SK-N-SH treated with all-trans-retinoic acid at 6 μM for 48 hours (cell line): ENCODE data around the gene DNAH8.

ENCODE experiments used
- ATAC-seq: fragments of 200-7000 bp; cut with Tn5 transposase; 3 replicates; pipeline ENCODE4 v1.9.1; 2020; ENCODE audit warnings: mild to moderate bottlenecking, moderate library complexity
- BACH2 ChIP-seq: fragments of 250-450 bp; sonication (Bioruptor Pico); IDR thresholded peaks from 2 replicates; pipeline ENCODE4 v1.9.0; 2021; ENCODE audit warnings: mild to moderate bottlenecking, borderline replicate concordance
- ESRRG ChIP-seq: fragments of 250-450 bp; sonication (Bioruptor Pico); IDR thresholded peaks from 2 replicates; pipeline ENCODE4 v1.6.1; 2021; ENCODE audit warnings: mild to moderate bottlenecking
- GLIS3 ChIP-seq: fragments of 250-450 bp; sonication (Bioruptor Pico); IDR thresholded peaks from 2 replicates; pipeline ENCODE4 v1.5.0; 2020; ENCODE audit warnings: mild to moderate bottlenecking, moderate library complexity
- ISL1 ChIP-seq: fragments of 250-450 bp; sonication (Bioruptor Pico); IDR thresholded peaks from 2 replicates; pipeline ENCODE4 v2.1.2; 2022; ENCODE audit warnings: mild to moderate bottlenecking, moderate library complexity
- PPARA ChIP-seq: fragments of 250-450 bp; sonication (Bioruptor Pico); IDR thresholded peaks from 2 replicates; pipeline ENCODE4 v1.5.0; 2020; ENCODE audit warnings: mild to moderate bottlenecking, borderline replicate concordance
- RARB ChIP-seq: fragments of 250-450 bp; sonication (Bioruptor Pico); IDR thresholded peaks from 2 replicates; pipeline ENCODE4 v1.8.0; 2021; ENCODE audit warnings: mild to moderate bottlenecking, moderate library complexity
- SNAI2 ChIP-seq: fragments of 250-450 bp; sonication (Bioruptor Pico); IDR thresholded peaks from 2 replicates; pipeline ENCODE4 v1.5.0; 2020; ENCODE audit warnings: mild to moderate bottlenecking, moderate library complexity
- TOX ChIP-seq: fragments of 250-450 bp; sonication (Bioruptor Pico); IDR thresholded peaks from 2 replicates; pipeline ENCODE4 v1.8.0; 2021; ENCODE audit warnings: mild to moderate bottlenecking, moderate library complexity, borderline replicate concordance
- ZC3H10 ChIP-seq: fragments of 250-450 bp; sonication (Bioruptor Pico); IDR thresholded peaks from 2 replicates; pipeline ENCODE4 v1.5.1; 2021; ENCODE audit warnings: mild to moderate bottlenecking, moderate library complexity
- ZFP3 ChIP-seq: fragments of 250-450 bp; sonication (Bioruptor Pico); IDR thresholded peaks from 2 replicates; pipeline ENCODE4 v1.5.0; 2020; ENCODE audit warnings: mild to moderate bottlenecking, moderate library complexity
- ZFP30 ChIP-seq: fragments of 450-650 bp; formaldehyde crosslinking; IDR thresholded peaks from 2 replicates; pipeline ENCODE4 v1.5.0; 2022; ENCODE audit warnings: mild to moderate bottlenecking, moderate library complexity
- ZNF565 ChIP-seq: fragments of 450-650 bp; formaldehyde crosslinking; conservative IDR thresholded peaks from 2 replicates; pipeline ENCODE4 v1.5.0; 2020; ENCODE audit warnings: low read depth, mild to moderate bottlenecking, moderate library complexity
- ZNF8 ChIP-seq: fragments of 450-650 bp; formaldehyde crosslinking; IDR thresholded peaks from 2 replicates; pipeline ENCODE4 v1.5.0; 2020; ENCODE audit warnings: mild to moderate bottlenecking, moderate library complexity
- TF ChIP-seq, protein P1 (sequence below): fragments of 250-450 bp; sonication (Bioruptor Pico); IDR thresholded peaks from 2 replicates; pipeline ENCODE4 v1.5.1; 2020; ENCODE audit warnings: low read depth, mild to moderate bottlenecking, moderate library complexity
- TF ChIP-seq, protein P2 (sequence below): fragments of 250-450 bp; sonication (Bioruptor Pico); IDR thresholded peaks from 2 replicates; pipeline ENCODE4 v1.5.0; 2020; ENCODE audit warnings: mild to moderate bottlenecking, moderate library complexity
- TF ChIP-seq, protein P3 (sequence below): fragments of 250-450 bp; sonication (Bioruptor Pico); IDR thresholded peaks from 2 replicates; pipeline ENCODE4 v1.5.1; 2021; ENCODE audit warnings: mild to moderate bottlenecking, moderate library complexity
- TF ChIP-seq, protein P4 (sequence below): fragments of 250-450 bp; sonication (Bioruptor Pico); IDR thresholded peaks from 2 replicates; pipeline ENCODE4 v1.8.0; 2020; ENCODE audit warnings: mild to moderate bottlenecking, moderate library complexity, borderline replicate concordance

DNAH8 gene

DNA sequence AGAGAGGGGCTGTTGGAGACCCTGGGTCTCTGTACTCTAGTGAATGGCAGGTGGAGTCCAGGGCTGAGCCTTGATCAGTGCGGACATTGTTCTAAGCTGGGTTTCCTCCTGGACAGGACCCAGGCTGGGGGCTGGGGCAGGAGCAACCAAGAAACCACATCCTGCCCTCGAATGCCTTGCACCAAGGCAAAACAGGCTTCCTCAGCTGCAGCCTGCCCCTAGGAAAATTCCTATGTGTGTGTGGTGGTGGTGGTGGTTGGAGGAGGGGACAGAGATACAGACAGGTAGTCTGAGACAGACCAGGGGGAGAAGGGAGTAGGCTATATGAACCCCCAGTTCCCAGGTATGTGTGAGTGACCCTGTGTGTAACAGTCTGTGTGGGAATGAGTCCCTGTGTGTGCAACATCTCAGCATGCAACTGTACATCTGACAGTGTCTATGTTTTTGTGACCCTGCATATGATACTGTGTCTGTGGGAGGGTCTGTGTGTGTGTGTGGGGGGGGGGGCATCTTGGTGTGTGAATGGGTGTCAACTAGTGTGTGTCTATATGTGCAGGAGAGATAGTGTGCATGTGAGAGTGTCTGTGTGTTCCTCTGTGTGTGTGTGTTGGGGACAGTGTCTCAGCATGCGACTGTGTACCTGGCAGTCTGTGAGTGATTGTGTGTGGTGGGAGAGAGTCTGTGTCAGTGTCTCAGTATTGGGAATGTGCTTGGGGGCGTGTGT lies 336.4 kb downstream of the DNAH8 start:
- ATAC-seq, result no peak
- TF ChIP-seq SNAI2, result no peak
- TF ChIP-seq, all 23 proteins: peak for 0

DNA sequence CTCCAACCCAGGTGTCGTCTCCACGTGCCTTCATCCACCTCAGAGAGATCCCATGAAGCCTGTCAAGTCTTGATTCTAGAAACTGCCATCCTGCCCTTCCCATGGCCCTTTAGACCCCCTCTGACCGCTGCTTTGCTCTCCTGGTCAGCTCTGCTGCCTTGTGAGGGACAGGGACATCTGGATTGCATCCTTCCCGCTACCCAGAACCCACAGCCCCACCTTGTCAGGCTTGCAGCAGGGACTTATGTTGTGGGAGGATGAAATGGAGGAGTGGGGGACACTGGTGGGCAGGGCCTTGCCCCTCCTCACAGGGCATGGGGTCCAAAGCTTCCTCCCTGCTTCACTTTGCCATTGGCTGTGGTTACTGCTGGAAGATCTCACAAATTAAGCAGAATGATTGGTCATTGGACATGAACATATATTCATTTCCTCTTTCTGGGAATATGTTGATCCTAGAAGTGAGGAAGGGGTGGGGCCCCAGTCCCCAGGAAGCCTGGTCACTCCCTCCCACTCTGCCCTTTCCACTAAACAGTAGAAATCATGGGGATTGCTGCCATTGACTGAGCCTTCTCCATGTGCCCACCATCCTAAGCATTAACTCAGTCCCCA lies 338.0 kb downstream of the DNAH8 start:
- TF ChIP-seq ISL1 (CRISPR knock-in tag) (no peak), ZC3H10 (no peak), SNAI2 (no peak), RARB (CRISPR knock-in tag) (no peak), ZNF8 (CRISPR knock-in tag) (no peak), ZFP3 (CRISPR knock-in tag) (no peak), ZNF565 (CRISPR knock-in tag) (no peak), PPARA (CRISPR knock-in tag) (no peak)
- TF ChIP-seq, protein P1, sequence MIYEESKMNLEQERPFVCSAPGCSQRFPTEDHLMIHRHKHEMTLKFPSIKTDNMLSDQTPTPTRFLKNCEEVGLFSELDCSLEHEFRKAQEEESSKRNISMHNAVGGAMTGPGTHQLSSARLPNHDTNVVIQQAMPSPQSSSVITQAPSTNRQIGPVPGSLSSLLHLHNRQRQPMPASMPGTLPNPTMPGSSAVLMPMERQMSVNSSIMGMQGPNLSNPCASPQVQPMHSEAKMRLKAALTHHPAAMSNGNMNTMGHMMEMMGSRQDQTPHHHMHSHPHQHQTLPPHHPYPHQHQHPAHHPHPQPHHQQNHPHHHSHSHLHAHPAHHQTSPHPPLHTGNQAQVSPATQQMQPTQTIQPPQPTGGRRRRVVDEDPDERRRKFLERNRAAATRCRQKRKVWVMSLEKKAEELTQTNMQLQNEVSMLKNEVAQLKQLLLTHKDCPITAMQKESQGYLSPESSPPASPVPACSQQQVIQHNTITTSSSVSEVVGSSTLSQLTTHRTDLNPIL (CRISPR knock-in tag), result no peak
- TF ChIP-seq, protein P2, sequence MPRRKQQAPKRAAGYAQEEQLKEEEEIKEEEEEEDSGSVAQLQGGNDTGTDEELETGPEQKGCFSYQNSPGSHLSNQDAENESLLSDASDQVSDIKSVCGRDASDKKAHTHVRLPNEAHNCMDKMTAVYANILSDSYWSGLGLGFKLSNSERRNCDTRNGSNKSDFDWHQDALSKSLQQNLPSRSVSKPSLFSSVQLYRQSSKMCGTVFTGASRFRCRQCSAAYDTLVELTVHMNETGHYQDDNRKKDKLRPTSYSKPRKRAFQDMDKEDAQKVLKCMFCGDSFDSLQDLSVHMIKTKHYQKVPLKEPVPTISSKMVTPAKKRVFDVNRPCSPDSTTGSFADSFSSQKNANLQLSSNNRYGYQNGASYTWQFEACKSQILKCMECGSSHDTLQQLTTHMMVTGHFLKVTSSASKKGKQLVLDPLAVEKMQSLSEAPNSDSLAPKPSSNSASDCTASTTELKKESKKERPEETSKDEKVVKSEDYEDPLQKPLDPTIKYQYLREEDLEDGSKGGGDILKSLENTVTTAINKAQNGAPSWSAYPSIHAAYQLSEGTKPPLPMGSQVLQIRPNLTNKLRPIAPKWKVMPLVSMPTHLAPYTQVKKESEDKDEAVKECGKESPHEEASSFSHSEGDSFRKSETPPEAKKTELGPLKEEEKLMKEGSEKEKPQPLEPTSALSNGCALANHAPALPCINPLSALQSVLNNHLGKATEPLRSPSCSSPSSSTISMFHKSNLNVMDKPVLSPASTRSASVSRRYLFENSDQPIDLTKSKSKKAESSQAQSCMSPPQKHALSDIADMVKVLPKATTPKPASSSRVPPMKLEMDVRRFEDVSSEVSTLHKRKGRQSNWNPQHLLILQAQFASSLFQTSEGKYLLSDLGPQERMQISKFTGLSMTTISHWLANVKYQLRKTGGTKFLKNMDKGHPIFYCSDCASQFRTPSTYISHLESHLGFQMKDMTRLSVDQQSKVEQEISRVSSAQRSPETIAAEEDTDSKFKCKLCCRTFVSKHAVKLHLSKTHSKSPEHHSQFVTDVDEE, result no peak
- no peak for ATAC-seq

DNA sequence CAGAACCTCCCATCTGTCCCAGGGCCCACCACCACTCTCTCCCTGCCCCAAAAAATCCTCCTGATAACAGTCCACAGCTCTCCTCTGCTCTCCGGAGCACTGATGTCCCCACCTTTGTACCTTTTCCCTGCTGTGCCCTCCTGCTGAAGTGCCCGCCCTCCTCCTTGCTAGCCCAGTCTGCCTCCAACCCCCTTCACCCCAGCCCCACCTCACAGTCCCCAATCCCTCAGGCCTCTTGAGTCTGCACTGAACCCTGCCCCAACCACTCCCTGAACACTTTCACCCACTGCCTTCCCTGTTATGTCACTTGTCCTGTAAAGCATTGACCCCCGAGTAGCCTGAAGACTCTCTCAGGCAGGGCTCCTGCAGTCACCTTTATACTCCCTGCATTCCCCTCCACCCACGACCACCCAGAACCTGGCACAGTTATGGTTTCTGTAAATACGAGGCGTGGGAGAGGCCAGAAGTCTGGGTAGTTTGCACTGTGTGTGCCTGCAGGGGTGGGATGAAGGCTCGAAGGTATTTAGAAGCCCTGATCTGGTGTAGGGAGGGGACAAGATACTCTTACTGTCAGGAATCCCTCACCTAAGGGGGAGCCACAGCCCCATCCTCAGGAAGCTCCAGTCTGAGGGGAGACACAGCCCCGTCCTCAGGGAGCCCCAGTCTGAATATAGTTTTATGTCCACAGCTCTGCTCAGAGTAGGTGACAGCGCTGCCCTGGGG lies 338.9 kb downstream of the DNAH8 start:
- no peak for ATAC-seq

DNA sequence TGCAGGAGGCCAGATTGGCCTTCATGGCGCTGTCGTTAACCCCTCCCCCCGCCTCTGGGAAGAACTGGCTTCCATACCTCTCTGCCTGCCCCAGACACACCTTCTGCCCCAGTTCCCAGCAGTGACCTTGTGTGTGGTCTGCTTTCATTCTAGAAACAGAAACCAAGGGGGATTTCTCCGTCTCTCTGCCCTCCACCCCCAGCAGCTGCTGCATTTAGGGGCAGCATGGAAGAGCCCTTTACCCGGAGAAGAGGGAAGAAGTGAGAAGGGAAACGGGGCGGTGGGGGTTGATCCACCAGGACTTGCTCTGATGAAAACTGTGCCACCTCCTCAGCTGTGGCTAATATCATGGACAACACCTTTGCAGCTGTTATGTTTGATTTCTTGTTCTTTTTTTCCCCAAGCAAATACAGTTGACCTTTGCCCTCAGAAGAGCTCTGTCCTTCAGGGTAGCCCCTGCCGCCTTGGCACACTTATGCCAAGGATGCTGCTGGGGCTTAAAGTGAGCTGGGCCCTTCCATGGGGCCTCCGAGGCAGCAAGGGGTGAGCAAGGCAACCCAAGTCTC lies 339.5 kb downstream of the DNAH8 start:
- ATAC-seq, result no peak
- TF ChIP-seq ESRRG (no peak), BACH2 (CRISPR knock-in tag) (no peak), TOX (CRISPR knock-in tag) (no peak), ZFP3 (CRISPR knock-in tag) (no peak), ISL1 (CRISPR knock-in tag) (no peak)
- TF ChIP-seq, protein P2, result no peak
- TF ChIP-seq, protein P3, sequence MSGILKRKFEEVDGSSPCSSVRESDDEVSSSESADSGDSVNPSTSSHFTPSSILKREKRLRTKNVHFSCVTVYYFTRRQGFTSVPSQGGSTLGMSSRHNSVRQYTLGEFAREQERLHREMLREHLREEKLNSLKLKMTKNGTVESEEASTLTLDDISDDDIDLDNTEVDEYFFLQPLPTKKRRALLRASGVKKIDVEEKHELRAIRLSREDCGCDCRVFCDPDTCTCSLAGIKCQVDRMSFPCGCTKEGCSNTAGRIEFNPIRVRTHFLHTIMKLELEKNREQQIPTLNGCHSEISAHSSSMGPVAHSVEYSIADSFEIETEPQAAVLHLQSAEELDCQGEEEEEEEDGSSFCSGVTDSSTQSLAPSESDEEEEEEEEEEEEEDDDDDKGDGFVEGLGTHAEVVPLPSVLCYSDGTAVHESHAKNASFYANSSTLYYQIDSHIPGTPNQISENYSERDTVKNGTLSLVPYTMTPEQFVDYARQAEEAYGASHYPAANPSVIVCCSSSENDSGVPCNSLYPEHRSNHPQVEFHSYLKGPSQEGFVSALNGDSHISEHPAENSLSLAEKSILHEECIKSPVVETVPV (CRISPR knock-in tag), result no peak

More for the DNA sequence above, 338.9 kb downstream of the DNAH8 start:
- TF ChIP-seq RARB (CRISPR knock-in tag) (no peak), ZFP30 (CRISPR knock-in tag) (no peak), GLIS3 (CRISPR knock-in tag) (no peak), ESRRG (no peak), SNAI2 (no peak), ZC3H10 (no peak)
- TF ChIP-seq, protein P4, sequence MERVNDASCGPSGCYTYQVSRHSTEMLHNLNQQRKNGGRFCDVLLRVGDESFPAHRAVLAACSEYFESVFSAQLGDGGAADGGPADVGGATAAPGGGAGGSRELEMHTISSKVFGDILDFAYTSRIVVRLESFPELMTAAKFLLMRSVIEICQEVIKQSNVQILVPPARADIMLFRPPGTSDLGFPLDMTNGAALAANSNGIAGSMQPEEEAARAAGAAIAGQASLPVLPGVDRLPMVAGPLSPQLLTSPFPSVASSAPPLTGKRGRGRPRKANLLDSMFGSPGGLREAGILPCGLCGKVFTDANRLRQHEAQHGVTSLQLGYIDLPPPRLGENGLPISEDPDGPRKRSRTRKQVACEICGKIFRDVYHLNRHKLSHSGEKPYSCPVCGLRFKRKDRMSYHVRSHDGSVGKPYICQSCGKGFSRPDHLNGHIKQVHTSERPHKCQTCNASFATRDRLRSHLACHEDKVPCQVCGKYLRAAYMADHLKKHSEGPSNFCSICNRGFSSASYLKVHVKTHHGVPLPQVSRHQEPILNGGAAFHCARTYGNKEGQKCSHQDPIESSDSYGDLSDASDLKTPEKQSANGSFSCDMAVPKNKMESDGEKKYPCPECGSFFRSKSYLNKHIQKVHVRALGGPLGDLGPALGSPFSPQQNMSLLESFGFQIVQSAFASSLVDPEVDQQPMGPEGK (CRISPR knock-in tag), result no peak
- TF ChIP-seq, protein P3 (CRISPR knock-in tag), result no peak
- TF ChIP-seq, protein P1 (CRISPR knock-in tag), result no peak
